Stimulated activated CD4-positive, alpha-beta T cell treated with anti-CD3 and anti-CD28 coated beads, Interleukin-2, amount 100 ng/mL, for 24 hours (primary cell): Measurements from ENCODE around the gene PPY.
A peak's percentile ranks its signal among the peaks of the same experiment; 100 is the strongest.
"Not testable (repeated sequence)": the region's sequence is repeated elsewhere in the genome, so short reads cannot be mapped to it uniquely, and the experiment has no call there.

Source experiments
- DNase-seq, 2 donors: peaks; one replicate each; pipeline ENCODE4 v3.0.0-alpha.2; 2020

Gene PPY

GRCh38 chr17:43962479-43962878 is 20.2 kb upstream of the PPY start:
- no peak for DNase-seq

- DNase-seq: no peak
Measured at GRCh38 chr17:43961954-43962353, 19.7 kb upstream of the PPY start.

- DNase-seq: not testable (repeated sequence)
Measured at GRCh38 chr17:43961292-43961691, 19.0 kb upstream of the PPY start.

GRCh38 chr17:43958748-43959352 is 16.6 kb upstream of the PPY start:
- DNase-seq: no peak

DNA sequence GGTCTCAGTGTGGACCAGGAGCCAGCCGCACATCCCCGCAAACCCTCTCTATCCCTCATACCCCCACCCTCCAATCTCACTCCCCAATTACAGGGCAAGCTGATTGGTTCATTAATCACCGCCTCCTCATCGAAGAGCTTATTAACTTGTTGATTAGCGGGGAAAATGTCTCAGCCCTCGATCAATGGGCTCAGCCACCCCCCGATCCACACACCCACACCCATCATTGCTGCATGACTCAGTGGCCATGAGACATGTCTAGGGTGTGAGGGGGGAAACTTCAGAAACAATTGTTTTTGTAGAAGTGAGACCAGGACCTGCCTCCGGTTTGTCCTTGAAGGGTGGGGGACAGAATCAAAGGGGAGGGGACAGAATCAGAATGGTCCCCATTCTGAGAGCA is 13.9 kb upstream of the PPY start:
- DNase-seq: no peak

DNA sequence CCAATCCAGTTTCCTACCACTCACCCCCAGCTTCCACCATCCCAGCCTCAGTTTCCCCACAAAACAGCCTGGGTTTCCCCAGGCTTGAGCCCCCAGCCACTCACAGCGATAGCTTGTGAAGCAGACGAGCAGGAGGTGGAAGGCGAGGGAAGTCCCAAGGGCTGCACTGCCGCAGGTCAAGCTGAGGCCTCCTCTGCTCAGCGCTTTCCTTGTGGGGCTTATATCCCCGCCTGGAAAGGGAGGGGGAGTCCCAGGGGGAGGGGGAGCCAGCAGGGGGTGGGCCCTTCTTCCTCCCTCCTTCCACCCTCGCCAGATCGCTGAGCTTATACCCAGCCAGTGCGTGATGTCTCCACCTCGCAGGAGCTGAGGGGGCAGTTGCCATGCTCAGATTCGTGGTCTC is 11.5 kb upstream of the PPY start, which contains the start of gene PYY:
TSS of gene PYY (minus strand) at position 195 of the 400 bp plus-strand sequence. CDS start 457 bp downstream, outside the sequence.
- no peak for DNase-seq

- DNase-seq: no peak
Measured at GRCh38 chr17:43952724-43953666, 10.7 kb upstream of the PPY start.

DNA sequence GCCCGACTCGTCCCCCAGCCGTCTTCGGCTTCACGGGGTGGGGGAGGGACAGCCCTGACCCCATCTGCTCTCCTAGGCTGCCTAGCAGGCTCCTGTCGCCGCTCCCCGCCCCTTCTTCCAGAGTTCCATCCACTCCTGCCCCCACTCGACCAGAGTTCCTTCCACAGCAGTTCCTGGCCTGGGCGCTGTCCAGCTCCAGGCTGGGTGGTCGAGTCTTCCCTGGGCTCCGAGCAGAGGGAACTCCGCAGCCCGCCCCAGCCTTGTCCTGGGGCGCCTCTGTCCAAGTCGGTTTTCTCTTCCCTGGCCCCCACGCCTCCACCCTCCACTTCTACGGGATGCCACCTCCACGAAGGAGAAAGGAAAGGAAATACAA is 10.1 kb upstream of the PPY start:
- DNase-seq: no peak

DNA sequence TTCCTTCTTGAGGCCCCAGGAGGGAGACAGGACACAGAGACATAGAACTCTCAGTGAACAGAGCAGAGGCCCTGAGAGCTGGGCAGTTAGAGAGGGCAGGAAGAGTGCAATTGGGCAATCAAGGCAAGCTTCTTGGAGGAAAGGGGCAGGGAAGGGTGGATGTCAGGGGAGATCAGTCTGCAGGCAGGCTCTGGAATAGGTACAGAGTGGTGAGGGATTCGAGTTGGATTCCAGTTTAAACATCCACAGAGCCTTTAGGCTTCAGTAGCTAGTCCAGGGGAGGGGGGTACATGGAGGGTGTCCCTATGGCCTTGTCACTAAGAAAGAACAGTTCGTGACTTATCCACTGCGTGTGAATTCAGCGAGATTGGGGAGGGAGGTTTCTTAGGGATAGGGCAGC is 9.5 kb upstream of the PPY start:
- DNase-seq: no peak

DNA sequence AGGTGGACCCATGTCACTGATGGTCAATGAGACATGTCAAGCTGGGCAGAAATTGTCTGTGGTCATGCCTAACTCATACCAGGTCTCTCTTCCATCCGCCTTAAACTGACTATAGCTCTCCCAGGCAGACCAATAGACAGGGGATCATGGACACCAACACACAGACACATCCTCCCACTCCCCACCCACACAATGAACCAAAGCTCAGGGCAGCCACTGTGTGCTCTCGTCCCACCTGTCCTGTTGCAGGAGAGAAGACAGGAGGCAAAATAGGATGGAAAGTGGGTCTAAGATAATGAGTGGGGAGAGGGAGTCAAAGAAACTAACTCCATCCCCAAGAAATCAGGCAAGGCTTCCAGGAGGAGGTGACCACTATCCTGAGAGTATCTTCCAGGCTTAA is 8.3 kb upstream of the PPY start:
- DNase-seq: no peak

DNA sequence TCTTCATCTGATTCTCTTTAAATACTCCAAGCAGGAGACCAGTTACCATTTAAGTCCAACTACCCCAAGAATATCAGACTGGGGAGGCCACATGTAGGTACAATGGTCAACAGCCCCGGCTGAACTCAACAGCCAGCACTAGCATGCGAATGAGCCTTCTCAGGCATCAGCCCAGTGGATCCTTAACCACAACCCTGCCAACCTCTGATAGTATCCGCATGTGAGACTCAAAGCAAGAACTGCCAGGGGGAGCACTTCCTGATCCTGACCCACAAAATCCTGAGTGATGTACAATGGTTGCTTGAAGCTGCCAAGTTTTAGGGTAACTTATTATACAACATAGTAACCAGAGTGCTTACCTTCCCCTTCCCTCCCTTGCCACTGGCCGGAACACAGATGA is 7.5 kb upstream of the PPY start:
- DNase-seq: no peak

- DNase-seq: no peak
Measured at GRCh38 chr17:43946781-43947180, 4.5 kb upstream of the PPY start.

DNA sequence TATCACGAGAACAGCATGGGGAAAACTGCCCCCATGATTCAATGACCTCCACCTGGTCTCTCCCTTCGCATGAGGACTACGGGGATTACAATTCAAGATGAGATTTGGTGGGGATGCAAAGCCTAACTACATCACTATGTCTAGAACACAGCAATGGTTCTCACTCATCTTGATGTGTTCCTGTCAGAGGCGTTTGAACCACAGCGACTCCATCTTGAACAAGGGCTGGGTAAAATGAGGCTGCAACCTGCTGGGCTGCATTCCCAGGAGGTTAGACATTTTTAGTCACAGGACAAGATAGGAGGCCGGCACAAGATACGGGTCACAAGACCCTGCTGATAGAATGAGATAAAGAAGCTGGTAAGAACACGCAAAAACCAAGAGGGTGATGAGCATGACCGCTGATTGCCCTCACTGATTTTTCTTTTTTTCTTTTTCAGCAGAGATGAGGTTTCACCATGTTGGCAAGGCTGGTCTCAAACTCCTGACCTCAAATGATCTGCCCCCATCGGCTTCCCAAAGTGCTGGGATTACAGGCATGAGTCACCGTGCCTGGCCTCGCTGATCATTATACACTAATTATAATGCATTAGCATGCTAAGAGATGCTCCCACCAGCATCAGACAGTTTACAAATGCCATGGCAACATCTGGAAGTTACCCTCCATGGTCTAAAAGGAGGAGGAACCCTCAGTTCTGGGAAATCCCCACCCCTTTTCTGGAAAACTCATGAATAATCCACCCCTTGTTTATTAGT is 3.0 kb upstream of the PPY start:
- no peak for DNase-seq

DNA sequence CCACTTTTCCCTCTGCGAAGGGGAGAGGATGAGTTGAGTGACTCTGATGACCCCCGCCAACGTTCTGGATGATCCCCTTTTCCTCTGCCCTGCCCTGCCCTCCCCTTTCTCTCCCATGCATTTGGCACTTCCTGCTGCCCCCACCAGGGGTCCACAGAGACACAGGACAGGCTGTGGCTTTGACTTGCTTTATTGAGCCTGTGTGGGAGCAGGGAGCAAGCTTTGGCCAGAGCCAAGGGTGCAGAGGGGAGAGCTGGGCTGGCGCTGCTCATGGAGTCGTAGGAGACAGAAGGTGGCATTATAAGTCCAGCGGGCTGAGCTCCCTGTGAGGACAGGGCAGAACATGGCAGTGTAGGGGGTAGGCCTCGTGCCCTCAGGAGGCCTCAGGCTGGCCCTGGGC is 1.6 kb downstream of the PPY start:
- DNase-seq: peak in 1 of 2 donors; percentile 22

GRCh38 chr17:43939886-43940285 is 2.4 kb downstream of the PPY start:
- no peak for DNase-seq

GRCh38 chr17:43939452-43939851 is 2.8 kb downstream of the PPY start:
- not testable (repeated sequence) for DNase-seq

GRCh38 chr17:43938838-43939182 is 3.5 kb downstream of the PPY start:
- DNase-seq: no peak

DNA sequence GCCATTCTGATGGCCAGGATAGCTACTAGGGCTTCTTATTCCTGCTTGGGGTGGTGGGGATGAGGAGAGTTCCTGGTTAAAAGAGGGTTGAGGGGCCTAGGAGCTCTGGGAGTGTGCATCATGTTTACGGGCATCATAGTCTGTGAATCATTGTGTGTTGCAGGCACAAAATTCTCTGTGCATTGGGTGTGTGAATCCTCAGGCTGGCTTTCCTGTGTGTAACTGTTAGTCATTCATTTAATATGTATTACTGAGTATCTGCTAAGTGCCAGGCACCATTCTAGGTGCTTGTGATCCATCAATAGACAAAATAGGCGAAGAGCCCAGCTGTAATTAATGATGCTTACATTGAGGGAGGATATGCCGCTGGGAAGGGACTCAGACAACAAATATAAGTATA is 5.8 kb downstream of the PPY start:
- DNase-seq: no peak

DNA sequence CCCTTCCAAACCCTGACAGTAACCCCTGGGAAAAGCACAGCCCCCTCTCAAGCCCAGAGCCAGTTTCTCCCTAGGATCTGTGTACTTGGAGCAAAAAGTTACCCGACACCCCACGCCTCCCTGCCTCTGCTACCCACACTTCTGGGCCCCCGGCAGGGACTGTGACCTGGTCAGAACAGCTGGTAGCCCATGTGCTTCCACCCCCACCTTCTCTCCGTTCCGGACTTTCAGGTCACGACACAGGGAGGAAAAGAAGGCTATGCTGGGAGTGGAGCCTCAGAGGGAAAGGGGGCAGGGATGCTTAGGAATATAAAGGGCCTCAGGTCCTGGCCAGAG is 6.4 kb downstream of the PPY start:
- no peak for DNase-seq

DNA sequence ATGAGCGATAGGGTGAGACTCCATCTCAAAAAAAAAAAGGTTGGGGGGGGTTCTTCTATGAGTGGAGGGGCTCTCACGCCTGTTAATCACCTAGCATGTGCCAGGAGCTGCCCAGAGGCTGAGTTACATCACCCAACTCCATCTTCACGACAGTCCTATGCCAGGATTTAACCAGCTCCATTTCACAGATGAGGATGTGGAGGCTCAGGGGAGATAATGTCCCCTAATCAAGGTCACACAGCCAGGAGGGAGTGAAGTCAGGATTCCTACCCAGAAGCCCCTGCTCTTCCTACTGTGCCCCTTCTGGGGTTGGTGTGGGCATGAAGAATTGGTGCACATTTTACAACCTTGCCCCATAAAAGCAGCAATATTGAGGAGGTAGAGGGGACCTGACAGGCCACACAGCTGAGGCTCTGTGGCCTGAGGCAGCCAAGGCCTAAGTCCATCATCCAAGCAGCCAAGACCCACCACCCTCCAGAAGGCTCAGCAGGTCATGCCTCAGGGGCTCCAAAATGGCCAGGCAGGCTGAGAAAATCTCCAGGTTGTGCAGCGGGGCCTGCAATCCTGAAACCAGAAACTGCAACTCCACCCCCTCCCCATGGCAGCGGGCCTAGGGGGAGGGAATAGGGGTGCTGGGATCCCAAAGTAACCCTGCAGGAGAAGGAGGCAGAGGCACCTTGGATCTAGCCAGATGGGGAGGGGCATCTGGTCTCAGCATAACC is 6.9 kb downstream of the PPY start:
- no peak for DNase-seq

GRCh38 chr17:43932923-43933322 is 9.4 kb downstream of the PPY start:
- DNase-seq: no peak

- no peak for DNase-seq
Measured at GRCh38 chr17:43932357-43932756, 9.9 kb downstream of the PPY start.

GRCh38 chr17:43931062-43931571 is 11.2 kb downstream of the PPY start:
- no peak for DNase-seq
